Stimulated activated CD4-positive, alpha-beta T cell treated with anti-CD3 and anti-CD28 coated beads, Interleukin-4, amount 100 ng/mL, for 1 hour (primary cell): ENCODE measurements around the gene KCNB1.
A peak's percentile ranks its signal among the peaks of the same experiment; 100 is the strongest.

Experiments
- DNase-seq: peaks from one replicate; pipeline ENCODE4 v3.0.0-alpha.2; 2020

The KCNB1 gene

DNA sequence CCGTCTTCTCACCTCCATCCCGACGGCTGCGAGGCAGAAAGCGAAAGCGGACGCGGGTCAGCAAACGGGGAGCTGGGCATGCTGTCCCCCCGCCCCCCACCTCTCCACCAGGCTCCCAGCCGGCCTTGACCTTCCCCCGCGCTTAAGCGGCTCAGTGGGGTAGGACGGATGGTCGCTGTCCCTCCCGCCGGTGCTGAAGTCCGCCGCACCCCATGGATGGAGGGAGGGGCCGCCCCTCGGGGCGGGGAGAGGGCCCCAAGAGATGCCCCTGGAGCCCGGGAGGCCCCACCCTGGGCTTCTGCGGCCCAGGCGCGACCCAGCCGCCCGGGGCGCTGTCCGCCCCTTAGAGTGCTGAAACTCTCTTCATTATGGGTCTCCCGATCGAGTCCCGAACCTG, at the start of gene KCNB1:
Gene KCNB1, minus strand, starts transcription at position 48 of the 397 bp plus-strand sequence. CDS start 188 bp downstream, outside the sequence.
- peak; percentile 39 for DNase-seq

DNA sequence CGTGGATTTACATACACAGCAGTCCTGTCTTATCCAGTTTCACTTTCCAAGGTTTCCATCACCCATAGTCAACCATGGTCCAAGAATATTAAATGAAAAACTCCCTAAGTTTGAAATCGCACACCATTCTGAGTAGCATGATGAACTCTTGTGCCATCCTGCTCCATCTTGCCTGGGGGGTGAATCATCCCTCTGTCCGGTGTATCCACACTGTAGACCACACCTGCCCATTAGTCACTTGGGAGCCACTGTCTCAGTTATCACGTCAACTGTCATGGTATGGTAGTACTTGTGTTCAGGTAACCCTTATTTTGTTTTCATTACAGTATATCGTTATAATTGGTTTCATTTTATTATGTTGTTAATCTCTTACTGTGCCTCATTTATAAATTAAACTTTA, 47.0 kb upstream of the KCNB1 start:
- no peak for DNase-seq

DNA sequence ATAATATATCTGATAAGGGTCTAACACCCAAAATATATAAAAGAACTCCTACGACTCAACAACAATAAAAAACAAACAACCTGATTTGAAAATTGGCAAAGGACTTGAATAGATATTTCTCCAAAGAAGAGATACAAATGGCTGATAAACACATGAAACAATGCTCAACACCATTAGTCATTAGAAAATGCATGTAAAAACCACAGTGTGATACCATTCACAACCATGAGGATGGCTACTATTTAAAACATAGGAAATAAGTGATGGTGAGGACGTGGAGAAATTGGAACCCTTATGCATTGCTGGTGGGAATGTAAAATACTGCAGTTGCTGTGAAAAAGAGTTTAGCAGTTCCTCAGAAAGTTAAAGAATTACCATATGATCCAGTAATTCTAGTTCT, 44.1 kb upstream of the KCNB1 start:
- no peak for DNase-seq

DNA sequence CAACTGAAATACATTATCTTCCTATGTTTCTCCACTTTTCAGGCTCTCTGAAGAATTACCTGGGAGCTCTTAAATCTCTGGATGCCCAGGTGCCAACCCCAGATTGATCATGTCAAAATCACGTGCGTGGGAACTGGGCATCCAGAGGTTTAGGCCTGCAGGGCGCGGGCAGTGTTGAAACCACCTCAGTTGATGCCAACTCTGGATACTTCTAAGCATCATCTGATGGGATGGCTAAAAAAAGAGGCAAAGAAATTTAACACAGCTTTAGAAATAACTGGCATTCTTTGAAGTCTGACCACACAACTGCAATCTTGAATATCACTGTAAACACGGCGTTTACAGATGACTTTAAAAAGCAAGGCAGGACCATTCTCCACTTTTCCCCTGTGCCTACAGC, 43.6 kb upstream of the KCNB1 start:
- DNase-seq, result no peak

DNA sequence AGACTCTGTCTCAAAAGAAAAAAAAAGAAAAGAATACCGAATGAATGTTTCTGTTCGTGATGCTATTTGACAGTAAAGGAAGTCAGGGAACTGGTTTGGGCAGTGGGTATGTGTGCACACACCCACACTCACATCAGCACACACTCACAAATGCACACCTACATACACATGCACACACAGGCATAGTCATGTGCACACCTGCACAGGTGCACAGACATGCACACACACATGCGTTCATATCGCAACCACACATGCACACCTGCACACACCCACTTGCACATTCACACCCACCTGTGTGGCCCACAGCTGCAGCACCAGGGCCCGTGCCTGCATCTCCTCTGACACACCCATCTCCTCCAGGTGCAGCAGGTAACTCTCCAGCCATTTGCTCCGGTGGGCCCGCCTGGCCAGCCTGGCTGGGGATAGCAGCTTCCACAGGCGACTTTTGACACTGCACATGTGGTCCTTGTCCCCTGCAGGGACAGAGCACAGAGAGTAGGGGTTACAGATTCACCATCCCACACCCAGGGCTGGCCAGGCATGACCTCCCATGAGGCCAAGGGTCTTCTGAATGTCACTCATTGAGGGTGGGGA, 41.4 kb upstream of the KCNB1 start:
- no peak for DNase-seq

DNA sequence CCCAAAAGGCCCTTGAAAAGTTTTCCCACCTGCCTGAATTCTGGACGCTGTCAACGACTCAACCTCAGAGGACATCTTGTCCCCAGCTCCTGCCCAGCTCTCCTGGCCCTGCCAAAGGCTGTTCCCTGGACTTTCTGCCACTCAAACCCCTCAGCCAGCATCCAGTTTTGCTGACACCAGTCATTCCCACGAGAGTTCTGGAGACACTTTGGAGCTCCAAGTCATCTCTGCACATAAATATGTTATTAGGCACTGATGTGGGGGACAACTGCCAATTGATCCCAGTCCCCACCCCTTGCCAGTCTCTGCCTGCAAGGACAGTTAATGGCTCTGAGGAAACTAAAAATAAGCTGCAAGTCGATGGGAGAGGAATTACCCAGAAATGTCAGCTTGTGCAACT, 38.9 kb upstream of the KCNB1 start:
- DNase-seq, result no peak

DNA sequence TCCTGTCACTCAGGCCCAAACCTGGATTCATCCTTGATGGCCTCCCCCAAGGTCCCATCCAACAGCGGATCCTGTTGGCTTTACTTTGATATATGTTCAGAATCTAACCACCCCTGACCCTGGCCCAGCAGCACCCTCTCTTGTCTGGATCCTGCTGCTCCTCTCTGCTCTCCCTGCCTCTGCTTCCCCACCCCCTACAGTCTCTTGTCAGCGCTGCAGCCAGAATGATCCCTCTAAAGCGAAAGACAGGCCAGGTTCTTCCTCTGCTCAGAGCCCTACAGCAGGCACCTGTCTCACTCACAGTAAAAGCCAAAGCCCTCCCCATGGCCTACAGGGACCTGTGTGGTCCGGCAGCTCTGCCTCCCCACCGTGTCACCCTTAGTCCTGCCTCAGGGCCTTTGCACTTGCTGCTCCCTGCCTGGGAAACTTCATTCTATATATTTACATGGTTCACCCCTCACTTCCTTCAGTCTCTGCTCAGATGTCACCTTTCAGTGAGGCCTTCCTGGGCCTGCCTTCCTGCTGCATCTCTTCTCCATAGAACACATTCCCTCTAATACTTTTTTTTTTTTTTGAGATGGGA, 37.4 kb upstream of the KCNB1 start:
- DNase-seq, result no peak

DNA sequence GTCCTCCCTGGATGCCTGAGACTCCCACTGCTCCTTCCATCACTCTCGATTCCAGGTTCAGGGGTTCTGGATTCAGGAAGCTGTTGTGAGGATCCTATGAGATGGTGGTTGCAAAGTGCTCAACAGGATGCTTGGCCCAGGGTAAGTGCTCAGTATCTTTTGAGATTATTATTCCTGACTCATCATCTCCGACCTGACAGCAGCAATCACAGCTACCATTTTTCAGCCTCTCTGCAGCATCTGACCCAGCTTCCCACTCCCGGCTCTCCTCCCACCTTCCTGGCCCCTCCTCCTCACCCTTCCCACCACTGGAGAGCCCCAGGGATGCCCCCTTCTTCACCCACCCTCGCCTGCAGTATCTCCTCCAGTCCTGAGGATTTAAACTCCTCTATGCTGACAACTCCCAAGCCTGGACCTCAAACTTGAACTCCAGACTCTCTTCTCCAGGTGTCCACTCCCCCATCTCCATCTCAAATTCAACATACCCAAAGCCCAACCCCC, 36.8 kb upstream of the KCNB1 start:
- no peak for DNase-seq

DNA sequence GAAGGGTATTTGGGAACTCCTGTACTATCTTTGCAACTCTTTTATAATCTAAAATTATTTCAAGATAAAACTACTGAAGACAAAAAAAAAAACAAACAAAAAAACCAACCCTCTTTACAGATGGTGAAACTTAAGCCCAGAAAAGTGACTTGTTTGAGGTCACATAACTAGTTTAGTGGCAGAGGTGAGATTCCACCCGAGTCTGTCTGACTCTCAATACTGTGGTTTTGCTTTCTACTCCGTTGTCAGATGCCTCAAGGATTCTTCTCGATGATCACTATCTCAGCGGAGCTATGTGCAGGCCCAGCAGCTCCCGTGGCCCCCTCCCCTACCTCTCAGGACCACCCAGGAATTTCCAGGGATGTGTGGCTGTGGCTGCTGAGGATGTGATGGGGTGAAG, 36.1 kb upstream of the KCNB1 start:
- DNase-seq, result no peak

DNA sequence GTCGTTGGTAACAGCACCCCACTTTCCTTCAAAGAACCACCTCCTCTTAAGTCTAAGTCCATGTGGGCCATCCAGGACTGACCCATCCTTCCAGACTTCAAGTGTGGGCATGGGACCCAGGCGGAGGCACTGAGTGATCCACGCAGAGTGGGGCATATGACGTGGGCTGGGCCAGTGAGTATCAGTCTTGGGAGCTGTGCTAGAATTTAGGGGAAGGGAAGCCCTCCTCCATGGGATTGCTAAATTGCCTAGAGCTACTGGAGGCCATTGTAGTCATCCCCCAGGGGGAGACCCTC, 35.3 kb upstream of the KCNB1 start:
- DNase-seq, result no peak

DNA sequence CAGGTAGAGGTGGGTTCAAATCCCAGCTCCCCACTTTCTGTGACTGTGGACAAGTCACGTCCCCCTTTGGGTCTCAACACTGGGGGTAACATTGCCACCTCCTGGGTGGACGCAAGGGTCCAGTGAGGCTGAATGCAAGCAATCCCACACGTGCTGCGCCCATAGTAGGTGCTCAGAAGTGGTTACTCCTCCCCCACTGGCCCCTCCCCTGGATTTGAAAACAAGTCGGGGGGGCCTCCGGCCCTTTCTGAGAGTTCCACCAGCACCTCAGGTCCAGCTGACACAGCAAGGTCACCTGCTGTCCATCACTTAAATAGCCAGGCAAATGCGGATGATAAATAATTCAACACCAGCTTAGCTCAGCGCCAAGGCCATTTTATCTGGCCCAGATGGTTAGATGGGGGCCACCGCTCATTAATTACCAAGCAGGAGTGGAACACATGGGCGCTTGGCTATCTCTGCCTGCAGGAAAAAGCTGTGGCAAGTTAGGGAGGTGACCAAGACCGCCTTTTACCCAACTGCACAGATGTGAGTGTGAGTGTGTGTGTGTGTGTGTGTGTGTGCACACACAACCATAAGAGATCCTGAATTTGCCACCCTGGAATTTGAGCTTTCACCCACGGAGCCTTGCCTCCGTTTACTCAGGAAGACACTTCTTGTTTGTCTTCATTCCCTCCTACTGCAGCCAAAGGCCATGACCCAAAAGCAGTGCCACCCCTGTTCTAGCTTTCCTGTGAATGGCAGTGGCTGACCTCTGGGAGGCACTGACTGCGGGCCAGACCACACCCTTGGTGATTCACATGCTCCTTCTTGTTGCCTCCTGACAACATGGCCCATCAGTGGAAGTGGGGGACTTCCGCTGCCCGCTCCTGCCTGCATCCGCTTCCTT, 34.7 kb upstream of the KCNB1 start:
- no peak for DNase-seq

DNA sequence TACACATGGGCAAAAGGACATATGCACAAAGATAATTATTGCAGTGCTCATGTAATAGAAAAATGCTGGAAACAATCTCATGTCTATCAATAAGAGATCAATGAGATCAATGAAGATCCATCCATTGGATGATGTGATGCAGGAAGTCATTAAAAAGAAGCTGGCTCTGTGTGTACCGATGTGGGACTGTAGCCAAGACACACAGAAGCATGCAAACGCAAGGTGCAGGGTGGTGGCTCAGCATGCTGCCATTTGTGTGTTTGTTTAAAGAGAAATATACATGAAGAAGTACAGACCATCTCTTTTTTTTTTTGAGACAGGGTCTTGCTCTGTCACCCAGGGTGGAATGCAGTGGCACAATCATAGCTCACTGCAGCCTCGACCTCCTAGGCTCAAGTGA, 33.1 kb upstream of the KCNB1 start:
- no peak for DNase-seq

DNA sequence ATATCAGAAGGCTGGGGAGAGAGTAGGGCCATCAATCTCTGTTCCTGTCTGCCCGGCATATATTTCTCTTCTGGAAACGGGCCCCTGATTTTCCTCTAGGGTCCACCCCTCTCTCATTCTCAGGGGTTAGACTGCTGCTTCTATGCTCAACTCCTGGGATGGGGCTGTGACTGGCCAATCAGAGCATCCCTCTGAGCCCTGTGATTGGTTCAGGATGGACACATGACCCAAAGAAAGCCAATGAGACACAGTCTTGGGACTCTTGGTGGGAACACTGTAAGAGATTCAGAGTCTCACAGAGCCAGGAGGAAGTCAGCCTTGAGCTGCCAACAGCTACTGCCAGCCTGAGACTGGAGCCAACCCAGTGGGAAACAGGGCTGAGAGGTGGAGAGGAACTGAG, 31.0 kb upstream of the KCNB1 start:
- DNase-seq, result no peak

DNA sequence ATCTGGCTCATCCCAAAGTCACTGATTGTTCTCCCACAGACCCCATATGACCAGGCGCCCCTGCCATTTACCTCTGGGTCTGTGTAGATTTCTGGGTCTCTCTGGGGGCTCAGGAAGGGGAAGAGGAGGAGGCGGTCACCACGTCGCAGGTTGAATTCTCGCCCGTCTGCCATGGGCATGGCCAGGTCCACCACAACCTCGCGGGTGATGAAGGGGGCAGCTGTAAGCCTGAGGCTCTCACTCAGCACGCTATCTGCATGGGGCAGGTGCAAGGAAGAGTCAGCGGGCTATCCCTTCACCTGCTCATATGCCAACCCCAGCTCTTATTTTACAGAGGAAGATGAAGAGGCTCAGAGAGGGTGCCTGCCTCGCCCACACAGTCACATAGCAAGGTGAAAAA, 30.5 kb upstream of the KCNB1 start:
- DNase-seq, result no peak

DNA sequence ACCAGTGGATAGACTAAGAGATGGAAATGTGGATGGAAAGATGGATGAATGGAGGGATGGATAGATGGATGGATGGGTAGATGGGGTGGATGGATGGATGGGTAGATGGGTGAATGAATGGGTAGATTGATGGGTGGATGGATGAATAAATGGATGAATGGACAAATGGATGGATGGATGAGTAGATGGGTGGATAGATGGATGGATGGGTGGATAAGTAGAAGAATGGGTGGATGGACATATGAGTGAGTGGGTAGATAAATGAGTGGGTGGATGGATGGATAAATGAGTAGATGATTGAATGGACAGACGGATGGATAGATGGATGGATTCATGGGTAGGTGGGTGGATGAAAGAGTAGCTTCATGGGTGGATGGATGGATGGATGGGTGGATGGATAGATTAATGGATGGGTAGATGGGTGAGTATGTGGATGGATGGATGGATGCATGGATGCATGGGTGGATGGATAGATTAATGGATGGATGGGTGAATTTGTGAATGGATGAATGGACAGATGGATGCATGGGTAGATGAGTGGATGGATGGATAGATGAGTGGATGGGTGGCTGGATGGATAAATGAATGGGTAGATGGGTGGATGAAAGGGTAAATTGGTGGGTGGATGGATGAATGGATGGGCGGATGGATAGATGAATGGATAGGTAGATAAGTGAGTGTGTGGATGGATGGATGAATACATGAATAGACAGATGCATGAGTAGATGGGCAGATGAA, 29.5 kb upstream of the KCNB1 start:
- DNase-seq, result no peak

DNA sequence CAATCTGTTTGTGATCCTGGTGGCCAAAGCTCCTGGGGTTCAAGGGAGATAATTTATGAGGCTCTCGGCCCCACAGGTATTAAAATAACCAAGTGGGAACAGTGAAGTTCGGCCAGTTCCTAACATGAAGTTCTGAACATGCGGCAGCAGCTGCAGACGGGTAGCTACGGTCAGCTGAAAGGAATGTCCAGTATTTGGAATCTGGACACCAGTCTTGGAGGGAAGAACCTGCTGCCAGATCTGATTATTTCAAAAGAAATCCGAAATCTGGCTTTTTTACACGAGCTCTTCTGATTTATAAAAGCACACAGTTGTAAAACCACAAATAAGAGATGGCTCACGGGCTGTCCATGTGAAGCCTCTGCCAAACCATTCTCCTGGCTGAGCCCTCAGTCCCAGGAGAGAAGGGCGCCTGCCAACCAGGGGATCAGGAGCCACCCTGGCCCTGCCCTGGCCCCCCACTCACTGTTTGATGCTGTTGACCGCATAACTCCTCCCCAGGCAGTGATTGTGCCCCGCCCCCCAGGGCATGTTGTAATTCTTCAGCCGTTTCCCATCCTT, 28.2 kb upstream of the KCNB1 start:
- no peak for DNase-seq

DNA sequence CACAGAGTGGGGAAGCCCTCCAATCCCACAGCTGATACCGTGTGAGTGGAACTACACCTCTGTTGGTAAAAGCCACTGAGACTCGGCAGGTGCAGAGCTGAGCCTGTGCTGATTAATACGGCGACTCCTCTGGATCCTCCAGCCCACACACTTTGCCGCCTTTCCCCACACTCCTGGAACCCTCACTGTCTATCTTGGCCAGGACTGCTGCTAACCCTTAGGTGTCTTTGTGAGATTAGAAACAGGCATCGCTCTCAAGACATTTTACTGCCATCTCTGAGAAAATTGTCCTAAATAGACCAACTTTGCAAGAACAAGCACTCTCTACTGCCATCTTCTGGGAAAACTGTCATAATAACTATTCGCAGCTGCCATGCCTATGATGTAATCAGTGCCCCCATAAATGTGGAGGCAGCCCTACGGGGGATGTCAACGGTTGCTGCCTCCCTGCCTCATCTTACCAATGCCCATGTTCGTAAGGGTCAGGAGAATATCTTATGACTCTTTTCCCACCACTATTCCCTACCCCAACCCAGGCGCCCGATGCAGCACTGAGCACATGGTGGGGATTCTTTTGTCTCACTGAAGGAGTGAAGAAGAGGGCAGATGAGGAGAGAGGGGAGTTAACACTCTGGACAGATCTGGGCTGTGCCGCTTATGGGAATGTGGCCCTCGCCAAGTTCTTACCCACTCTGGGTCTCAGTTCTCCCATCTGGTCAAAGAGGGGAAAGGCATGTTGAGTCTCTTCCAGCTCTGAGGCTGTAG, 26.1 kb upstream of the KCNB1 start:
- no peak for DNase-seq

DNA sequence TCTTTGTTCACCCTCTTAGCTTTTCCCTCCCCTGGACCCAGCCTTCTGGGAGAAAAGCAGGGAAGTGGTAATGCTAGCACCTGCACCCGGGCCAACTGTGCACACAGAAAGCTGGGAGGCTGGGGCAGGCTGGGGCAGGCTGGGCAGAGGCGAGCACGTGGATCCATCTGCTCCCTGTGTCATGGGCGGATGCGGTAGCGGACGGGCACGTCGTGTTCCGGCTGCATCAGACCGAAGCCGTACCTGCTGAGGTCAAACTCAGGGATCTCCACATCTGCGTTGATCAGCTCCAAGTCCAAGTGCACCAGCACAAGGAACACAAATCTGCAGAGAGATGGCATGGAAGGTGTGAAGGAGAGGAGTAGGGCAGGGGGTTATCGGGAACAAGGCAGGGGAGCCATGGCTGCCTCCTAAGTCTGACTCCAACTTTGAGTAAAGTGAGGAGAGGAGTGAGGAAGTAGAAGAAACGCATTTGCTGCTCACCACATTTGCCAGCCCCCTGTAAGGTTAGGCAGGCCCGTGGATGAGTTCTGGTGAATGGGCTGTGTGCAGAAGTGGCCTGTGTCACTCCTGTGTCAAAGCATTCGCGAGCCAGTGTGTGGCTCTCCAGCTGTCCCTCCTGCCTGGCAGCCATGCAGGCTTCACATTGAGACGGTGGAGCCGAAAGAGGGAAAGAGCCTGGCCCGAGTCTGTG, 25.4 kb upstream of the KCNB1 start:
- no peak for DNase-seq

DNA sequence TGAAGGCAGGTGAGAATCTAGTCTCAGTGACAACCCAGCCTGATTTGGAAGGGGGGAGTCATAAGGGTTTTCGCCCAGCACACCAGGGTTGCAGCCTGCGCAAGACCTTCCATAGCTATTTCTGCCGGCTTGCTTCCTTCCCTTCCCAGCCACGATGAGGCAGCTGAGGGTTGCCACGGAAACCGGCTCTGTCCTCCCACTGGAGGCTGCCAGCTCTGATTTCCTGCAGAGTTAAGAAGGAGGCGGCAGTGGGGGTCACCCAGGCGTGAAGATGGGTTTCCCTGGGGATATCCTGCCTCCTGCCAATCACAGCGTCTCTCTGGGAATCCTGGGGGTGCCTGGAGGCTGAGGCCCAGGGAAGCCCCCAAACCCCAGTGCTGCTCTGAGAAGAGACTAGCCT, 23.1 kb upstream of the KCNB1 start:
- no peak for DNase-seq

DNA sequence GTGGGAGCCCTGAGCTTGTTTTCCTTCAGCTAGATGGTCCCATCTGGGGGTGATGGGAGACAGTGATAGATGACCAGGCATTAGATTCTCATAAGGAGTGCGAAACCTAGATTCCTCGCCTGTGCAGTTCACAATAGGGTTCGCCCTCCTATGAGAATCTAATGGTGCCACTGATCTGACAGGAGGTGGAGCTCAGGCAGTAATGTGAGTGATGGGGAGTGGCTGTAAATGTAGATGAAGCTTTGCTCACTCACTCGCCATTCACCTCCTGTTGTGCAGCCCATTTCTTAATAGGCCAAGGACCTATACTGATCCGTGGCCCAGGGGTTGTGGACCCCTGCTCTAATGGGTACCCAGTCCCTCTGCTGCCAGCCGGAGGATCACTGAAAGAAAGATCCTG, 20.7 kb upstream of the KCNB1 start:
- no peak for DNase-seq

DNA sequence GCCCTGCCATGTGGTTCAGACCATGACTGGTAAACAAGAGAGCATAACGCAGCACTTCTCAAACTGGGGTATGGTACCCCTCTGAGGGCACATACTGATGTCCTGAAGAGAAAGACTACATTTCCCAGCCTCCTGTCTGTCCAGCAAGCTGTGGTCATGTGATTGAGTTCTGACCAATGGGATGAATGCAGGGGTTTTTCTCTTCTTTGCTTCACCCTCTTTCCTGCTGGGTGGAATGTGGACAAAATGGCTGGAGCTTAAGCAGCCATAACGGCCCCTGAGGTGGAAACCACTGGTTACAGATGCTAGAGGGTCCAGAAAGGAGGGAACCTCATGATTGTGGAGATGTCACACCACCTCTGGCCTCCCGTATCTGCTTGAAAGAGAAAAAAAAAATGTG, 19.4 kb upstream of the KCNB1 start:
- DNase-seq, result no peak

DNA sequence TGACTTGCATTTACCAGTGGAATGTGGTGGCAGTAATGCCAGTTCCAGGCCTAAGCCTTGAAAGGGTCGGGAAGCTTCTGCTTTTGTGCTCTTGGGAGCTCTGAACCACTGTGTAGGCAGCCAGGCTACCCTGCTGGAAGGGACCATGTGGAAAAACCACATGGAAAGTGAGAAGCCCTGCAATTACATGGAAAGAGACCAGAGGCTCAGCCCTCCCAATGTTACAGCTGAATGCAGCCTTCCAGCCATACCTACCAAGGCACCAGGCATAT, 14.9 kb upstream of the KCNB1 start:
- DNase-seq, result no peak
